Measurements from ENCODE around the gene RAB43.
"Not testable (repeated sequence)": the region's sequence is repeated elsewhere in the genome, so short reads cannot be mapped to it uniquely, and the experiment has no call there.

The RAB43 gene

GRCh38 chr3:129087904-129088303 is 33.7 kb downstream of the RAB43 start:
- H3K9ac ChIP-seq (ENCODE audit: low read depth, low read length); H3K36me3 ChIP-seq (ENCODE audit: insufficient read depth, low read length); H3K4me1 ChIP-seq (ENCODE audit: insufficient read depth, low read length); H3K9me3 ChIP-seq (ENCODE audit: control insufficient read depth, insufficient read depth, low read length): not testable (repeated sequence)

- H3K36me3 ChIP-seq (ENCODE audit: insufficient read depth, low read length): no peaks in the 10 kb centered on the region
- H3K9ac ChIP-seq (ENCODE audit: low read depth, low read length): no peak overlapping the region
- no peaks in the 10 kb centered on the region for H3K9me3 ChIP-seq (ENCODE audit: control insufficient read depth, insufficient read depth, low read length)
- no peaks in the 10 kb centered on the region for H3K4me1 ChIP-seq (ENCODE audit: insufficient read depth, low read length)
Observed at GRCh38 chr3:129087138-129087702, 34.4 kb downstream of the RAB43 start.

DNA sequence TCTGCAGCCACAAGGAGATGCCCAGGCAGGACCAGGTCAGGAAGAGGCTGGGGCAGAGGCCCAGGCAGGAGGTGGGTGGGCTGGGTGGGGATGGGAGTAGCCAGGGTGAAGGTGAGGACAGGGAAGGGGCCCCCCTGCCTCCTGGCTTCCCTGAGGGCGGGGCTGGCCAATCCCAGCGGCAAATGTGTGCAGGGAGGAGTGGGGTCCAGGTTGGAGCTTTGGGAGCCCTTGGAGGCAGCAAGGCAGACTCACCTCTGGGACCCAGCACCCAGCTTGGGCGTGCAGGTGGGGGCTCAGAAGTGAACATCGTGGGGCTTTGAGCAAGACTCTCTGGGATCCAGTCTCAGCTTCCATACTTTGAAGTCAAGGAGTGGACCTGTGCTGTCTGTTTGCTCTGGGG is 35.8 kb downstream of the RAB43 start:
- no peaks in the 10 kb centered on the region for H3K36me3 ChIP-seq (ENCODE audit: insufficient read depth, low read length)
- H3K9ac ChIP-seq (ENCODE audit: low read depth, low read length): no peak overlapping the region

DNA sequence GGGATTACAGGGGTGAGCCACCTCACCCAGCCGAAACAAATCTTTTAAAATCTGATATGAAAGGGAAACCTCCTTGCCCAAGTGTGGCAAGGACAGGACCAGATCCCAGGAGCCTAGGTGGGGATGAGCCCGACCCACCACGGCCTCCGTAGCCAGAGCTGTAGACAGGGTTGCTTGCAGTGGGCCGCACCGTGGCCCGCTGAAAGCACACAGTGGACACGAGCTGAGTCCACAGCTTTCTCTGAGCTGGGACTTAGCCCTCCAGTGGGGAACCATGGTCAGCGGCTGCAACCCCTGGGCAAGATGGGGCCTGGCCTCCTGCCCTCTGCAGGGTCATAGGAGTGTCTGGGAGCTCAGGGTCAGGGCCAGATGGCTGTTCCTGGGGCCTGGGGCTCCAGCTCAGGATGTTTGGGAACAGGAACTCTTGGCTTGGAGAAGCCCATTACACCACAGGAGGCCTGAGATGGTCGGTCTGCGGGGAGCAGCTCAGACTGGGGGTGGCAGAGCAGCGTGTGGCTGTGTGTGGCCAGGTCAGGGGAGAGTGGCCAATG is 36.4 kb downstream of the RAB43 start:
- Histone ChIP-seq H3K36me3 (ENCODE audit: insufficient read depth, low read length) (no peaks in the 10 kb centered on the region), H3K4me1 (ENCODE audit: insufficient read depth, low read length) (no peaks in the 10 kb centered on the region), H3K9me3 (ENCODE audit: control insufficient read depth, insufficient read depth, low read length) (no peaks in the 10 kb centered on the region), H3K9ac (ENCODE audit: low read depth, low read length) (no peak overlapping the region)

More for the DNA sequence above, 35.8 kb downstream of the RAB43 start:
- no peaks in the 10 kb centered on the region for H3K4me1 ChIP-seq (ENCODE audit: insufficient read depth, low read length)
- no peaks in the 10 kb centered on the region for H3K9me3 ChIP-seq (ENCODE audit: control insufficient read depth, insufficient read depth, low read length)

GRCh38 chr3:129084501-129084900 is 37.1 kb downstream of the RAB43 start:
- no peaks in the 10 kb centered on the region for H3K9me3 ChIP-seq (ENCODE audit: control insufficient read depth, insufficient read depth, low read length)
- H3K9ac ChIP-seq (ENCODE audit: low read depth, low read length): no peak overlapping the region
- no peaks in the 10 kb centered on the region for H3K4me1 ChIP-seq (ENCODE audit: insufficient read depth, low read length)
- no peaks in the 10 kb centered on the region for H3K36me3 ChIP-seq (ENCODE audit: insufficient read depth, low read length)

GRCh38 chr3:129082026-129082425 is 39.6 kb downstream of the RAB43 start:
- Histone ChIP-seq H3K4me1 (ENCODE audit: insufficient read depth, low read length) (no peaks in the 10 kb centered on the region), H3K9me3 (ENCODE audit: control insufficient read depth, insufficient read depth, low read length) (no peaks in the 10 kb centered on the region), H3K9ac (ENCODE audit: low read depth, low read length) (no peak overlapping the region), H3K36me3 (ENCODE audit: insufficient read depth, low read length) (no peaks in the 10 kb centered on the region)

DNA sequence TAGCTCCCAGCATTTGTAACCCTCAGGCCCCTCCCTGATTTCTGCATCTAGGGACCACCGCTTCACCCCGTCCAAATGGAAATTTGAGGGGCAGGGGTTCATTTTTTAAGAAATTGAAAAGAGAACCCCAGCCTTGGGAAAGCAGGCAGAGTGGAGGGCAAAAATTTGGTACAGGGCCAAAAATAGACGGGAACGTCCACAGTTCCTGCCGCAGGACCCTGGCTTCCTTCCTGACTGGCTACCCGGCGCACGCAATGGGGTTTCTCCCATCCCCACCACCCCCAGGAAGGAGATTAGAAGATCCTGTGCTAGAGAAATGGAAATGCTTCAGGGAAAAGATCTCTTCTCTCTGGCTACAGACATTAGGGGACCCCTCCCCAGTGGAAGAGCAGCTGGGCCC is 40.1 kb downstream of the RAB43 start:
- H3K36me3 ChIP-seq (ENCODE audit: insufficient read depth, low read length): no peaks in the 10 kb centered on the region

DNA sequence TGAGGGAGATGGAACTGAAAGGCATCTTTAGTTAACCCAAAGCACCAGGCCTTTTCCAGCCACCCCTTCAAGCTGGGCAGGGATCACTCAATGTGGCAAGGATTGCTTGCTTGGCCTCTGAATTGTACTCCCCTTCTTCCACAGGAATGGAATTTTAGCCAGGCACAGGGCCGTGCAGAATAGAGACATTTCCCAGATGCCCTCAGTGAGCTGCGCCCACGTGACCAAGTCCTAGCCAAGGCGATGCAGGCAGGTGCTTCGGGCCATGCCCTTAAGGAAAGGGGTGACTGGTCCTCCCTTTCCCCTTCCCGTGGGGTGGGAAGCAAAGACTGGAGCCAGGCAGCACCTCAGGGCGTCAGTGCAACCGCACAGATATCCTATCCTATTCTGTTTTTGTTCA is 43.1 kb downstream of the RAB43 start:
- Histone ChIP-seq H3K4me1 (ENCODE audit: insufficient read depth, low read length) (no peaks in the 10 kb centered on the region), H3K9me3 (ENCODE audit: control insufficient read depth, insufficient read depth, low read length) (no peaks in the 10 kb centered on the region), H3K36me3 (ENCODE audit: insufficient read depth, low read length) (no peaks in the 10 kb centered on the region), H3K9ac (ENCODE audit: low read depth, low read length) (no peak overlapping the region)

More for the DNA sequence above, 40.1 kb downstream of the RAB43 start:
- H3K4me1 ChIP-seq (ENCODE audit: insufficient read depth, low read length): no peaks in the 10 kb centered on the region
- H3K9ac ChIP-seq (ENCODE audit: low read depth, low read length): no peak overlapping the region
- no peaks in the 10 kb centered on the region for H3K9me3 ChIP-seq (ENCODE audit: control insufficient read depth, insufficient read depth, low read length)

- Histone ChIP-seq H3K36me3 (ENCODE audit: insufficient read depth, low read length) (no peaks in the 10 kb centered on the region), H3K4me1 (ENCODE audit: insufficient read depth, low read length) (no peaks in the 10 kb centered on the region), H3K9ac (ENCODE audit: low read depth, low read length) (no peak overlapping the region), H3K9me3 (ENCODE audit: control insufficient read depth, insufficient read depth, low read length) (no peaks in the 10 kb centered on the region)
Observed at GRCh38 chr3:129077222-129077621, 44.4 kb downstream of the RAB43 start.

GRCh38 chr3:129070086-129070885 is 51.3 kb downstream of the RAB43 start:
- Histone ChIP-seq H3K9me3 (ENCODE audit: control insufficient read depth, insufficient read depth, low read length) (no peaks in the 10 kb centered on the region), H3K9ac (ENCODE audit: low read depth, low read length) (no peak overlapping the region), H3K4me1 (ENCODE audit: insufficient read depth, low read length) (no peaks in the 10 kb centered on the region), H3K36me3 (ENCODE audit: insufficient read depth, low read length) (no peaks in the 10 kb centered on the region)

DNA sequence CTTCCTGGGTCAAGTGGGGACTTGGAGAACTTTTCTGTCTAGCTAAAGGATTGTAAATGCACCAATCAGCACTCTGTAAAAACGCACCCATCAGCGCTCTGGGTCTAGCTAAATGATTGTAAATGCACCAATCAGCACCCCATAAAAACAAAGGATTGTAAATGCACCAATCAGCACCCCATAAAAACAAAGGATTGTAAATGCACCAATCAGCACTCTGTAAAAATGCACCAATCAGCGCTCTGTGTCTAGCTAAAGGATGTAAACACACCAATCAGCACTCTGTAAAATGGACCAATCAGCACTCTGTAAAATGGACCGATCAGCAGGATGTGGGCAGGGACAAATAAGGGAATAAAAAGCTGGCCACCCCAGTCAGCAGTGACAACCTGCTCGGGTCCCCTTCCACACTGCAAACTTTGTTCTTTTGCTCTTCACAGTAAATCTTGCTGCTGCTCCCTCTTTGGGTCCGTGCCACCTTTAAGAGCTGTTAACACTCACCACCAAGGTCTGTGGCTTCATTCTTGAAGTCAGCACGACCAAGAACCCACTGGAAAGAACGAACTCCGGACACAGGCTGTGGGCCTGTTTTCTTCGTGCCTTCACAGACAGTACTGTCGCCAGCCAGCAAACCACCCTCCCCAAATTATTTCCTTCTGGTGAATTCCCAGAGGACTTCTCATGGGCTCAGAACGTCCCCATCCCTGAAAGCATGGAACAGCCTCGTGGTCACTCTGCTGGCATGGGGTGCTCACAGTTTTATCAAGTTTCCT is 52.1 kb downstream of the RAB43 start:
- not testable (repeated sequence) for H3K9me3 ChIP-seq (ENCODE audit: control insufficient read depth, insufficient read depth, low read length); H3K36me3 ChIP-seq (ENCODE audit: insufficient read depth, low read length); H3K4me1 ChIP-seq (ENCODE audit: insufficient read depth, low read length); H3K9ac ChIP-seq (ENCODE audit: low read depth, low read length)

DNA sequence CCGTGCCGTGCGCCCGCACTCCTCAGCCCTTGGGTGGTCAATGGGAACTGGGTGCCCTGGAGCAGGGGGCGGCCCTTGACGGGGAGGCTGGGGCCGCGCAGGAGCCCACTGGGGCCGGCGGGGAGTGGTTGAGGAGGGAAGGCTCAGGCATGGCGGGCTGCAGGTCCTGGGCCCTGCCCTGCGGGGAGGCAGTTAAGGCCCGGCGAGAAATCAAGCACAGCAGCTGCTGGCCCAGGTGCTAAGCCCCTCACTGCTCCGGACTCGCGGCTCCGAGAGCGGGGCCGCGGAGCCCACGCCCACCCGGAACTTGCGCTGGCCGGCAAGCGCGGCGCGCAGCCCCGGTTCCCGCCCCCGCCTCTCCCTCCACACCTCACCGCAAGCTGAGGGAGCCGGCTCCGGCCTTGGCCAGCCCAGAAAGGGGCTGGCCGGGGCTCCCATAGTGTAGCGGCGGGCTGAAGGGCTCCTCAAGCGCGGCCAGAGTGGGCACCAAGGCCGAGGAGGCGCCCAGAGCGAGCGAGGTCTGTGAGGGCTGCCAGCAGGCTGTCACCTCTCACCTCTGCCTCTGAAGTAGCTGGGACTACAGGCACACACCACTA is 53.2 kb downstream of the RAB43 start:
- no peaks in the 10 kb centered on the region for H3K9me3 ChIP-seq (ENCODE audit: control insufficient read depth, insufficient read depth, low read length)
- H3K9ac ChIP-seq (ENCODE audit: low read depth, low read length): peak overlapping the region; percentile 15; the same call in 1 of the 2 replicates
- no peaks in the 10 kb centered on the region for H3K4me1 ChIP-seq (ENCODE audit: insufficient read depth, low read length)
- H3K36me3 ChIP-seq (ENCODE audit: insufficient read depth, low read length): no peaks in the 10 kb centered on the region

DNA sequence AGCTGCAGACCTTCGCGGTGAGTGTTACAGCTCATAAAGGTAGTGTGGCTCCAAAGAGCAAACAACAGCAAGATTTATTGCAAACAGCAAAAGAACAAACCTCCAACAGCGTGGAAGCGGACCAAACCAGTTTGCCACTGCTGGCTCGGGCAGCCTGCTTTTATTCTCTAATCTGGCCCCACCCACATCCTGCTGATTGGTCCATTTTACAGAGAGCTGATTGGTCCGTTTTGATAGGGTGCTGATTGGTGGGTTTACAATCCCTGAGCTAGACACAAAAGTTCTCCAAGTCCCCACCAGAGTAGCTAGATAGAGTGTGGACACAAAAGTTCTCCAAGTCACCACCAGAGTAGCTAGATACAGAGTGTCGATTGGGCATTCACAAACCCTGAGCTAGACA is 53.9 kb downstream of the RAB43 start:
- H3K36me3 ChIP-seq (ENCODE audit: insufficient read depth, low read length): not testable (repeated sequence)

GRCh38 chr3:129065720-129066073 is 55.9 kb downstream of the RAB43 start:
- Histone ChIP-seq H3K4me1 (ENCODE audit: insufficient read depth, low read length) (no peaks in the 10 kb centered on the region), H3K9me3 (ENCODE audit: control insufficient read depth, insufficient read depth, low read length) (no peaks in the 10 kb centered on the region), H3K36me3 (ENCODE audit: insufficient read depth, low read length) (no peaks in the 10 kb centered on the region), H3K9ac (ENCODE audit: low read depth, low read length) (no peak overlapping the region)

More for the DNA sequence above, 53.9 kb downstream of the RAB43 start:
- H3K9me3 ChIP-seq (ENCODE audit: control insufficient read depth, insufficient read depth, low read length); H3K4me1 ChIP-seq (ENCODE audit: insufficient read depth, low read length); H3K9ac ChIP-seq (ENCODE audit: low read depth, low read length): not testable (repeated sequence)
